Chondrocyte (in vitro differentiated cells): ENCODE data around the gene THADA. TPM values are rescaled to one million over a fixed set of nuclear protein-coding genes. Genes with fewer than 3 reads are reported as not detected.
"Not testable (repeated sequence)": the region's sequence is repeated elsewhere in the genome, so short reads cannot be mapped to it uniquely, and the experiment has no call there.

Experiments used
- DNase-seq: peaks from one replicate; pipeline ENCODE4 v3.0.0; 2021; ENCODE audit warnings: mixed read lengths, low spot score
- H3K27ac Mint-ChIP-seq: one replicate; pipeline ENCODE4 v1.8.0; 2021; ENCODE audit warnings: mild to moderate bottlenecking, moderate library complexity, mixed read lengths; ENCODE audit not compliant: unreplicated experiment
- H3K27me3 Mint-ChIP-seq: 2 replicates; pipeline ENCODE4 v1.8.0; 2021; ENCODE audit warnings: low read depth, mixed read lengths
- H3K36me3 Mint-ChIP-seq: 2 replicates; pipeline ENCODE4 v1.8.0; 2021; ENCODE audit warnings: low read depth, mixed read lengths
- H3K4me1 Mint-ChIP-seq: 2 replicates; pipeline ENCODE4 v1.8.0; 2021; ENCODE audit warnings: low read depth, mild to moderate bottlenecking, mixed read lengths
- H3K4me3 Mint-ChIP-seq: one replicate; pipeline ENCODE4 v1.8.0; 2021; ENCODE audit warnings: mild to moderate bottlenecking, moderate library complexity, mixed read lengths; ENCODE audit not compliant: unreplicated experiment
- H3K9me3 Mint-ChIP-seq: 2 replicates; pipeline ENCODE4 v1.8.0; 2021; ENCODE audit warnings: low read depth, mixed read lengths
- total RNA-seq: library from RNA; stranded (reverse); gene quantifications from 3 replicates; pipeline ENCODE4 v1.2.1, GENCODE V29; 2021
- TF ChIP-seq, protein P1 (sequence below): fragments of 200-600 bp; sonication (generic); IDR thresholded peaks from 2 replicates; pipeline ENCODE4 v1.5.0; 2021; ENCODE audit warnings: antibody characterized with exemption, mild to moderate bottlenecking, moderate library complexity

THADA gene
- total RNA-seq, 1 donor from 2014 or later = 28.4 TPM

- Mint-ChIP-seq H3K4me1 (peaks cover 13% of the 10 kb centered on the region), H3K27me3 (no peaks in the 10 kb centered on the region), H3K4me3 (no peak overlapping the region), H3K27ac (no peak overlapping the region), H3K36me3 (no peaks in the 10 kb centered on the region), H3K9me3 (no peaks in the 10 kb centered on the region)
- DNase-seq = no peak
- TF ChIP-seq, protein P1, sequence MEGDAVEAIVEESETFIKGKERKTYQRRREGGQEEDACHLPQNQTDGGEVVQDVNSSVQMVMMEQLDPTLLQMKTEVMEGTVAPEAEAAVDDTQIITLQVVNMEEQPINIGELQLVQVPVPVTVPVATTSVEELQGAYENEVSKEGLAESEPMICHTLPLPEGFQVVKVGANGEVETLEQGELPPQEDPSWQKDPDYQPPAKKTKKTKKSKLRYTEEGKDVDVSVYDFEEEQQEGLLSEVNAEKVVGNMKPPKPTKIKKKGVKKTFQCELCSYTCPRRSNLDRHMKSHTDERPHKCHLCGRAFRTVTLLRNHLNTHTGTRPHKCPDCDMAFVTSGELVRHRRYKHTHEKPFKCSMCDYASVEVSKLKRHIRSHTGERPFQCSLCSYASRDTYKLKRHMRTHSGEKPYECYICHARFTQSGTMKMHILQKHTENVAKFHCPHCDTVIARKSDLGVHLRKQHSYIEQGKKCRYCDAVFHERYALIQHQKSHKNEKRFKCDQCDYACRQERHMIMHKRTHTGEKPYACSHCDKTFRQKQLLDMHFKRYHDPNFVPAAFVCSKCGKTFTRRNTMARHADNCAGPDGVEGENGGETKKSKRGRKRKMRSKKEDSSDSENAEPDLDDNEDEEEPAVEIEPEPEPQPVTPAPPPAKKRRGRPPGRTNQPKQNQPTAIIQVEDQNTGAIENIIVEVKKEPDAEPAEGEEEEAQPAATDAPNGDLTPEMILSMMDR = peak; percentile 91
Observed at GRCh38 chr2:43609290-43609918, 13.6 kb upstream of the THADA start.

DNA sequence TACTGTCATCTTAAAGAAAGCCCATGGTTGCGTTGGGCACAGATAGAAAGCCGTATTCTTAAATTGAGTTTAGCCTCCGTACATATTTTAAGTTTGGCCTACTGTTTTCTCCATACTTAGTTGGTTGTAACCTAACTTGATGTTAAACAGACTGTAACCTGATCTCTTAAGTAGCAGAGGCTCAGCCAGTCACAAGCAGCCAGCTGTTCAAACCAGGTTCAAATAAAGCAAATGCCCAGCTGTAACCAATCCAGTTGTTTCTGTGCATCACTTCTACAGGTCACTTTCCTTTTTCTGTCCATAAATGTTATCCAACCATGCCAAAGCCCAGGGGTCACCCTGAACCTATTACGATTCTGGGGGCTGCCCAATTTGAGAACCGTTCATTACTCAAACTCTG is 10.0 kb upstream of the THADA start:
- H3K4me1 Mint-ChIP-seq = peaks cover 8% of the 10 kb centered on the region
- DNase-seq = no peak

DNA sequence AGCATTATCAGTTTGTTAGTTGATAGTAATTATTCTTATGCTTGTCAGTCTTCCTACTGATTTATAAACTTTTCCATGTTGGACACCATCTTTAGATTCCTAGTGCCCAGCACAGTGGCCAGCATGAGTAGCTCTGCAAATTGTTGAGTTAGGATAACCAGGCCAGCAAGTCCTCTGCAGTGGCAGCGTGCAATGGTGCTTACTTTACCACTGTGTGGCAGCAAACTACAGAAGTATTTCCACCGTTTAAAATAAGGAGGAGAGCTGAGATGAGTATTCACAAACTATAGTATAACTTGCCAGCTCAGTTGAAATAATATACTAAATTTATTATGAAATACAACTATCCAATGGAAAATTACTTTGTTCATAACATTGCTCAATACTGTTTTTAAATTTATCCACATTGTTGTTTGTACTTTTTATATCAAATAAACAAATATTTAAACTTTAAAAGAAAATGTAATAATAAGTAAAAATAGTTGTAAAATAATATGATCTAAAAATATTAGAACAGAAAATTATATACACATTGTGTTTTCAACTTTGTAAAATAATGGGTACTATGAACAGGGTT is 9.3 kb upstream of the THADA start:
- no peaks in the 10 kb centered on the region for H3K27me3 Mint-ChIP-seq
- no peak for DNase-seq
- peaks cover 8% of the 10 kb centered on the region for H3K4me1 Mint-ChIP-seq
- TF ChIP-seq, protein P1 = peak; percentile 84
- no peaks in the 10 kb centered on the region for H3K36me3 Mint-ChIP-seq
- no peak overlapping the region for H3K4me3 Mint-ChIP-seq
- H3K9me3 Mint-ChIP-seq = no peaks in the 10 kb centered on the region
- no peak overlapping the region for H3K27ac Mint-ChIP-seq

More for the DNA sequence above, 10.0 kb upstream of the THADA start:
- Mint-ChIP-seq H3K27ac (no peak overlapping the region), H3K27me3 (no peaks in the 10 kb centered on the region), H3K36me3 (no peaks in the 10 kb centered on the region), H3K9me3 (no peaks in the 10 kb centered on the region), H3K4me3 (no peak overlapping the region)
- TF ChIP-seq, protein P1 = no peak

- Mint-ChIP-seq H3K27me3 (no peaks in the 10 kb centered on the region), H3K4me1 (peaks cover 8% of the 10 kb centered on the region), H3K4me3 (no peak overlapping the region), H3K36me3 (no peaks in the 10 kb centered on the region), H3K9me3 (no peaks in the 10 kb centered on the region), H3K27ac (no peak overlapping the region)
- TF ChIP-seq, protein P1 = no peak
- no peak for DNase-seq
Observed at GRCh38 chr2:43604674-43605073, 8.8 kb upstream of the THADA start.

DNA sequence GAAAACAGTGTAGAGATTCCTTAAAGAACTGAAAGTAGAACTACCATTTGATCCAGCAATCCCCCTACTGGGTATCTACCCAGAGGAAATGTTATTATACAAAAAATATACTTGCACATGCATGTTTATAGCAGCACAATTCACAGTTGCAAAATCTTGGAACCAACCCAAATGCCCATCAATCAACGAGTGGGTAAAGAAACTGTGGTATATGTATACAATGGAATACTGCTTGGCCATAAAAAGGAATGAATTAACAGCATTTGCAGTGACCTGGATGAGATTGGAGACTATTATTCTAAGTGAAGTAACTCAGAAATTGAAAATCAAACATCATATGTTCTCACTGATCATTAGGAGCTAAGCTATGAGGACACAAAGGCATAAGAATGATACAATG is 4.8 kb upstream of the THADA start:
- not testable (repeated sequence) for H3K9me3 Mint-ChIP-seq, H3K36me3 Mint-ChIP-seq, DNase-seq, H3K27me3 Mint-ChIP-seq, H3K4me3 Mint-ChIP-seq, H3K27ac Mint-ChIP-seq
- peaks cover 11% of the 10 kb centered on the region for H3K4me1 Mint-ChIP-seq

DNA sequence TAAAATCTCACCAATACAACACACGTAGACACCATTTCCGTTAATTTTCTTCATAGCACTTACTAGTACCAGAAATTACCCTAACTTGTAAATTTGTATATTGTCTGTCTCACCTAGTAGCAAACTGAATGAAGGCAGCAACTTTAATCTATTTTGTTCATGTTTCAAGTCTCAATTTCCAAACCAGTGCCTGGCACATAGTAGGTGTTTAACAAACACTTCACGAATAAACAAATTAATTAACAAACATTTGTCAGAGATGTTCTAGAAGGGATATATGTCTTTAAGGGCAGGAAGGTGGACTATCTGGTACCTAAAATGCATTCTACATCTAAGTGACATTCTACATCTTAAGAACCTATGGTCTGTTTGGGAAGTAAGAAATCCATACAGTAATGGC is 963 bp downstream of the THADA start:
- Mint-ChIP-seq H3K27me3 (no peaks in the 10 kb centered on the region), H3K27ac (peak overlapping the region; percentile 99), H3K9me3 (no peaks in the 10 kb centered on the region), H3K36me3 (peaks cover 3% of the 10 kb centered on the region), H3K4me3 (peak overlapping the region; percentile 92), H3K4me1 (peaks cover 52% of the 10 kb centered on the region)
- no peak for DNase-seq
- TF ChIP-seq, protein P1 = no peak
